ENCODE data around the gene ATP5MK.
"Not testable (repeated sequence)": the region's sequence is repeated elsewhere in the genome, so short reads cannot be mapped to it uniquely, and the experiment has no call there.

ATP5MK gene

GRCh38 chr10:103396789-103397087 is 463 bp upstream of the ATP5MK start:
- no peak for DNase-seq (ENCODE audit: low spot score)

- DNase-seq (ENCODE audit: low spot score), result no peak
Observed at GRCh38 chr10:103395754-103396066, 565 bp downstream of the ATP5MK start.

GRCh38 chr10:103394180-103394579 is 2.1 kb downstream of the ATP5MK start:
- no peak for DNase-seq (ENCODE audit: low spot score)

- DNase-seq (ENCODE audit: low spot score), result no peak
Observed at GRCh38 chr10:103382769-103383168, 13.5 kb downstream of the ATP5MK start.

GRCh38 chr10:103374263-103374662 is 22.0 kb downstream of the ATP5MK start:
- DNase-seq (ENCODE audit: low spot score), result no peak

- no peak for DNase-seq (ENCODE audit: low spot score)
Observed at GRCh38 chr10:103373544-103373943, 22.7 kb downstream of the ATP5MK start.

- DNase-seq (ENCODE audit: low spot score), result peak; percentile 95
Observed at GRCh38 chr10:103367782-103368518, 28.3 kb downstream of the ATP5MK start, which contains the start of gene TAF5. Gene TAF5, plus strand, starts transcription at chr10:103367976. Its CDS starts 14 bp downstream, at chr10:103367990.

- no peak for DNase-seq (ENCODE audit: low spot score)
Observed at GRCh38 chr10:103367379-103367781, 28.9 kb downstream of the ATP5MK start.

- not testable (repeated sequence) for DNase-seq (ENCODE audit: low spot score)
Observed at GRCh38 chr10:103360791-103361190, 35.5 kb downstream of the ATP5MK start.

- not testable (repeated sequence) for DNase-seq (ENCODE audit: low spot score)
Observed at GRCh38 chr10:103359493-103359892, 36.8 kb downstream of the ATP5MK start.

- DNase-seq (ENCODE audit: low spot score), result no peak
Observed at GRCh38 chr10:103355906-103356599, 40.2 kb downstream of the ATP5MK start.

GRCh38 chr10:103354567-103354966 is 41.7 kb downstream of the ATP5MK start:
- DNase-seq (ENCODE audit: low spot score), result not testable (repeated sequence)

- no peak for DNase-seq (ENCODE audit: low spot score)
Observed at GRCh38 chr10:103353281-103353680, 43.0 kb downstream of the ATP5MK start.

GRCh38 chr10:103350517-103351260 is 45.6 kb downstream of the ATP5MK start, which contains the start of gene PCGF6:
Gene PCGF6, minus strand, starts transcription at chr10:103351140. Its CDS starts 74 bp downstream, at chr10:103351066.
- peak; percentile 98 for DNase-seq (ENCODE audit: low spot score)

- DNase-seq (ENCODE audit: low spot score), result no peak
Observed at GRCh38 chr10:103350175-103350516, 46.1 kb downstream of the ATP5MK start.
